H1 (cell line): ENCODE measurements around the gene SOD2.

Experiments
- POLR2A ChIP-seq, 2 experiments: IDR thresholded peaks; 1 replicate in 1 of 2; 2 replicates in 1 of 2; pipeline ENCODE4 v1.6.1; 2011; ENCODE audit warnings: low read depth in 2 of 2, low read length in 2 of 2, mild to moderate bottlenecking in 2 of 2; ENCODE audit errors: control extremely low read depth in 1 of 2
- SP2 ChIP-seq: IDR thresholded peaks from 2 replicates; pipeline ENCODE4 v1.6.1; 2012; ENCODE audit warnings: mild to moderate bottlenecking, low read length, inconsistent platforms
- YY1 ChIP-seq: IDR thresholded peaks from 2 replicates; pipeline ENCODE4 v1.6.1; 2011; ENCODE audit warnings: low read depth, mild to moderate bottlenecking, low read length
- TF ChIP-seq, protein P1 (sequence below), 3 experiments: IDR thresholded peaks; 1 replicate in 2 of 3; 2 replicates in 1 of 3; pipeline versions ENCODE4 v1.5.1 to v1.6.1; 2011; ENCODE audit warnings: low read length in 3 of 3, mild to moderate bottlenecking in 3 of 3, inconsistent platforms in 2 of 3, low read depth in 1 of 3, moderate library complexity in 1 of 3; ENCODE audit not compliant: insufficient read depth in 1 of 3; ENCODE audit errors: control extremely low read depth in 1 of 3
- TF ChIP-seq, protein P2 (sequence below): IDR thresholded peaks from 2 replicates; pipeline ENCODE4 v1.6.1; 2011; ENCODE audit warnings: low read length, improper control_type of control experiment

DNA sequence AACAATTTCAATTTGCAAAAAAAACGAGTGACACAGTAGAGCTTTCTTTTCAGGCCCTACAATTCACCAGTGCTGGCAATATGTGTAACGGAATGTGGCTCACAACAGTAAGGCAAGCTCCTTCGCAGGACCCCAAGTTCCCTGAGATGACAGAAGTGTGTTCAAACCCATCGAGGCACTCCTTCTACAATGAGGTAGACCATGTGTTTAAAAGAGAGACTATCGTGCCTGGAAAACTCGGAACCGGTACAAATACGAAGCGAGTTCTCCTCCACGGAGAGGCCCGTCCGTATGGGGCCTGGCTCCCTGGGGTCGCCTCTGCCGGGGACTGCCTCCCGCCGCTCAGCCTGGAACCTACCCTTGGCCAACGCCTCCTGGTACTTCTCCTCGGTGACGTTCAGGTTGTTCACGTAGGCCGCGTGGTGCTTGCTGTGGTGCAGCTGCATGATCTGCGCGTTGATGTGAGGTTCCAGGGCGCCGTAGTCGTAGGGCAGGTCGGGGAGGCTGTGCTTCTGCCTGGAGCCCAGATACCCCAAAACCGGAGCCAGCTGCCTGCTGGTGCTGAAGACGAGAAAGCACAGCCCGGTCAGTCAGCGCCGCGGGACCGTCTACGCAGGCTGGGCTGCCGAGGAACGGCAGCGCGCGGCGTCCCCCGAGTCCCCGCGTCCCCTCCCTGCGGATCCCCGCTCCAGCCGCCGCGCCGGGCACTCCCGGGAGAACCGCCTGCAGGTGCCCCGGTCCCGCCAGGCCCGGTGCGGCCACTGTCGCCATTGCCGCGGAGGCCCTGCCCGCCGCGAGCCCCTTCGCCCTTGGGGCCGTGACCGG, 526 bp downstream of the SOD2 start:
- TF ChIP-seq, protein P1, sequence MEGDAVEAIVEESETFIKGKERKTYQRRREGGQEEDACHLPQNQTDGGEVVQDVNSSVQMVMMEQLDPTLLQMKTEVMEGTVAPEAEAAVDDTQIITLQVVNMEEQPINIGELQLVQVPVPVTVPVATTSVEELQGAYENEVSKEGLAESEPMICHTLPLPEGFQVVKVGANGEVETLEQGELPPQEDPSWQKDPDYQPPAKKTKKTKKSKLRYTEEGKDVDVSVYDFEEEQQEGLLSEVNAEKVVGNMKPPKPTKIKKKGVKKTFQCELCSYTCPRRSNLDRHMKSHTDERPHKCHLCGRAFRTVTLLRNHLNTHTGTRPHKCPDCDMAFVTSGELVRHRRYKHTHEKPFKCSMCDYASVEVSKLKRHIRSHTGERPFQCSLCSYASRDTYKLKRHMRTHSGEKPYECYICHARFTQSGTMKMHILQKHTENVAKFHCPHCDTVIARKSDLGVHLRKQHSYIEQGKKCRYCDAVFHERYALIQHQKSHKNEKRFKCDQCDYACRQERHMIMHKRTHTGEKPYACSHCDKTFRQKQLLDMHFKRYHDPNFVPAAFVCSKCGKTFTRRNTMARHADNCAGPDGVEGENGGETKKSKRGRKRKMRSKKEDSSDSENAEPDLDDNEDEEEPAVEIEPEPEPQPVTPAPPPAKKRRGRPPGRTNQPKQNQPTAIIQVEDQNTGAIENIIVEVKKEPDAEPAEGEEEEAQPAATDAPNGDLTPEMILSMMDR (IDR thresholded peaks at IDR 0.05; ENCODE audit: control extremely low read depth in 1 of 3, insufficient read depth in 1 of 3, low read depth in 1 of 3, low read length in 3 of 3) = no peak
- TF ChIP-seq YY1 (no peak), SP2 (no peak), POLR2A (IDR thresholded peaks at IDR 0.05; ENCODE audit: control extremely low read depth in 1 of 2, low read depth in 2 of 2, low read length in 2 of 2) (no peak)
- TF ChIP-seq, protein P2, sequence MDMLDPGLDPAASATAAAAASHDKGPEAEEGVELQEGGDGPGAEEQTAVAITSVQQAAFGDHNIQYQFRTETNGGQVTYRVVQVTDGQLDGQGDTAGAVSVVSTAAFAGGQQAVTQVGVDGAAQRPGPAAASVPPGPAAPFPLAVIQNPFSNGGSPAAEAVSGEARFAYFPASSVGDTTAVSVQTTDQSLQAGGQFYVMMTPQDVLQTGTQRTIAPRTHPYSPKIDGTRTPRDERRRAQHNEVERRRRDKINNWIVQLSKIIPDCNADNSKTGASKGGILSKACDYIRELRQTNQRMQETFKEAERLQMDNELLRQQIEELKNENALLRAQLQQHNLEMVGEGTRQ = no peak
